Esophagus squamous epithelium (tissue), 4 donors: ENCODE data around the gene RPS6KC1.

ENCODE experiments used
- CTCF ChIP-seq, 6 experiments: fragments of 450-650 bp in 4 of 6; fragments of 200-600 bp in 2 of 6; sonication (generic) in 2 of 6; IDR thresholded peaks; one replicate each; pipeline ENCODE4 v1.5.1; 2016 to 2019; ENCODE audit warnings: antibody characterized with exemption in 6 of 6, mild to moderate bottlenecking in 4 of 6, moderate library complexity in 4 of 6
- POLR2A ChIP-seq, 4 donors: fragments of 450-650 bp; IDR thresholded peaks; one replicate each; pipeline ENCODE4 v1.6.1; 2017; ENCODE audit warnings: antibody characterized with exemption in 4 of 4, mild to moderate bottlenecking in 4 of 4, moderate library complexity in 3 of 4

DNA sequence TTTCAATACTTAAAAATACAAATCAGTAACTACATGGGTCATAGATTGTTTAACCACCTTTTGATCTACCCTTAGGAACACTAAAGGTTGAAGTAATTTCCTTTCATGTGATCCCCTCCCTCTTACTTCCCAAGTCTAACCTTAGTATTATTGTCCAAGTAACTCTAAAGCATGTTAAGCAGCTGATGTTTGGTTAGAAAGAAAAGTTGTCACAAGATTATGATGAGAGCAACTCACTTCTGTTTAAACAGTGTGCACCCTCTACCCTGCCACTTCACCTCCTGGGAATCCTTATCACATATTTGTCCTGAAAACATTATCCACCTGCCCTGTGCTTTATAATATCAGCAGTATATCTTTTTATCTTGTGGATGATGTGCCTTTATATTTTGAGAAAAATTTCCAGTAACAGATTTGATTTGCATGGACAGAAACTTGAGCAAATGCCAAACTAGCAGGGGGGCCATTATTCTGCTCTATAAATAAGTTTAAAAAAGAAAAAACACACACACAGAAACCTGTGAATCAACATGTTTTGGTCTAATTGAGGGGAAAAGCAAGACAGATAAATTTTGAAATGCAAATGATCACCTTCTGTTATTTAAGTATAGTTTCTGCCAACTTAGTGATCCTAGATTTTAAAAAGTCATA lies 194.3 kb downstream of the RPS6KC1 start:
- TF ChIP-seq CTCF (IDR thresholded peaks at IDR 0.05), result no peak
- TF ChIP-seq POLR2A (IDR thresholded peaks at IDR 0.05), result no peak
